SK-N-SH (cell line): ENCODE data around the gene AUTS2.

Source experiments
- CHD2 ChIP-seq: fragments of 150-350 bp; IDR thresholded peaks from 2 replicates; pipeline ENCODE4 v1.6.1; 2018; ENCODE audit warnings: low read length; ENCODE audit not compliant: partially characterized antibody
- CTCF ChIP-seq: fragments of 200-600 bp; sonication (generic); IDR thresholded peaks from 2 replicates; pipeline ENCODE4 v1.6.1; 2017; ENCODE audit warnings: antibody characterized with exemption, mild to moderate bottlenecking, moderate library complexity
- ELF1 ChIP-seq: IDR thresholded peaks from 2 replicates; pipeline ENCODE4 v1.4.0; 2012
- EP300 ChIP-seq, 2 experiments: IDR thresholded peaks; 2 replicates each; pipeline versions ENCODE4 v1.4.0 to v1.6.1; 2012; ENCODE audit warnings: borderline replicate concordance in 1 of 2, low read depth in 1 of 2, low read length in 1 of 2
- EZH2phosphoT487 ChIP-seq: fragments of 200-600 bp; sonication (generic); IDR thresholded peaks from 2 replicates; pipeline ENCODE4 v1.6.1; 2017; ENCODE audit warnings: low read depth, mixed run types, mild to moderate bottlenecking, antibody characterized with exemption, moderate library complexity, borderline replicate concordance
- GABPA ChIP-seq: IDR thresholded peaks from 2 replicates; pipeline ENCODE4 v1.4.0; 2012; ENCODE audit warnings: low read depth, mild to moderate bottlenecking
- JUND ChIP-seq: IDR thresholded peaks from 2 replicates; pipeline ENCODE4 v1.4.0; 2012
- MAX ChIP-seq: IDR thresholded peaks from 2 replicates; pipeline ENCODE4 v1.4.0; 2012; ENCODE audit warnings: low read depth
- NFIC ChIP-seq: IDR thresholded peaks from 2 replicates; pipeline ENCODE4 v1.4.0; 2012; ENCODE audit warnings: borderline replicate concordance
- POLR2AphosphoS5 ChIP-seq: IDR thresholded peaks from 2 replicates; pipeline ENCODE4 v1.6.1; 2012; ENCODE audit warnings: low read depth, low read length
- RAD21 ChIP-seq: IDR thresholded peaks from 2 replicates; pipeline ENCODE4 v1.6.1; 2012; ENCODE audit warnings: mild to moderate bottlenecking, low read length
- SIN3A ChIP-seq: IDR thresholded peaks from 2 replicates; pipeline ENCODE4 v1.6.1; 2012; ENCODE audit warnings: low read depth, mild to moderate bottlenecking, low read length, moderate library complexity, borderline replicate concordance
- TF ChIP-seq, protein P1 (sequence below): fragments of 150-350 bp; IDR thresholded peaks from 2 replicates; pipeline ENCODE4 v1.6.1; 2017; ENCODE audit warnings: antibody characterized with exemption, low read length, low read depth, borderline replicate concordance

DNA sequence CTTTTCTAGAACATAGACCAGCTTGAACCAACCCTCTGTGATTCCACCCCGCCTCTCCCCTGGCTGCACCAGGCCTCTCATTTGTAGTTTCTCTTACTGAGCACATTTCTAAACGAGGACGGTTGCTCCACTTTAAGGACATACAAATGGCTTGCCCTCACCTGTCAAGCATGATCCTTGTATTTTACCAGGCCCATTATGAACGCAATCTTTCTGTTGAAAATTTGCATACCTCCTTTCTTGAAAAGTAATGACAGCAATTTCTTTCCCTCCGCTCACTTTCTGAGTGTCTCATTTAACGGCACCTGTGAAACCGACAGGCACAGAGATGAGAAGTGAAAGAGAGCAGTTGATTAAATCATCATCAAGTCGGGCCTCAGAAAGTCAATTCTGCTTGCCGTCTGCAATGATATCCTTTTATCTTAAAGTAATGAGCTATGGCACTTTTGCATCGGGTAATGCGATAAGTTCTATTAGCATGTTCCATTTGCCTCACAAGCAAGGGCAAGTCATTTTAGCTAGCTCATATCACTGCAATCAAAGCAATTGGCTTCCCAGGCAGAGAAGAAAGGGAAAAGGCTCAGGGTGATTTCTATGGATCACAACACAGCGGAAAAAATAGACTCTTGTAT is 828.1 kb downstream of the AUTS2 start:
- TF ChIP-seq POLR2AphosphoS5 (no peak), ELF1 (no peak), CTCF (no peak), MAX (no peak), RAD21 (peak; percentile 16; the same call in 1 of the 2 replicates), JUND (no peak), EP300 (IDR thresholded peaks at IDR 0.05; ENCODE audit: borderline replicate concordance in 1 of 2, low read depth in 1 of 2, low read length in 1 of 2) (peak in 1 of 2 experiments; percentile 60; a peak in 1 of 4 replicates), GABPA (no peak), CHD2 (no peak), NFIC (no peak), EZH2phosphoT487 (no peak), SIN3A (no peak)
- TF ChIP-seq, protein P1, sequence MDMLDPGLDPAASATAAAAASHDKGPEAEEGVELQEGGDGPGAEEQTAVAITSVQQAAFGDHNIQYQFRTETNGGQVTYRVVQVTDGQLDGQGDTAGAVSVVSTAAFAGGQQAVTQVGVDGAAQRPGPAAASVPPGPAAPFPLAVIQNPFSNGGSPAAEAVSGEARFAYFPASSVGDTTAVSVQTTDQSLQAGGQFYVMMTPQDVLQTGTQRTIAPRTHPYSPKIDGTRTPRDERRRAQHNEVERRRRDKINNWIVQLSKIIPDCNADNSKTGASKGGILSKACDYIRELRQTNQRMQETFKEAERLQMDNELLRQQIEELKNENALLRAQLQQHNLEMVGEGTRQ = no peak
